Thoracic aorta (tissue), 2 donors: ENCODE measurements around the gene SV2B. TPM values are rescaled to one million over a fixed set of nuclear protein-coding genes. Genes with fewer than 3 reads are reported as not detected.

Experiments used
- ATAC-seq: fragments of 150-250 bp; one replicate; pipeline ENCODE4 v1.8.0; 2017; ENCODE audit warnings: low read depth; ENCODE audit not compliant: insufficient number of reproducible peaks, low FRiP score
- DNase-seq: peaks from one replicate; pipeline ENCODE4 v3.0.0-alpha.2; 2020; ENCODE audit warnings: low spot score
- H3K27ac ChIP-seq, 2 donors: fragments of 200-600 bp; sonication (generic); 1 replicate in 1 of 2; 2 replicates in 1 of 2; pipeline ENCODE4 v1.5.1; 2016; ENCODE audit warnings: mild to moderate bottlenecking in 2 of 2, moderate library complexity in 2 of 2
- H3K27me3 ChIP-seq: fragments of 200-600 bp; sonication (generic); replicated peaks from 2 replicates; pipeline ENCODE4 v1.6.0; 2016; ENCODE audit warnings: mild to moderate bottlenecking; ENCODE audit not compliant: insufficient read depth
- H3K36me3 ChIP-seq: fragments of 200-600 bp; sonication (generic); one replicate; pipeline ENCODE4 v1.5.1; 2016
- H3K4me1 ChIP-seq, 2 donors: fragments of 200-600 bp; sonication (generic); 1 replicate in 1 of 2; 2 replicates in 1 of 2; pipeline versions ENCODE4 v1.5.1 to v1.6.0; 2016; ENCODE audit warnings: low read depth in 2 of 2, mild to moderate bottlenecking in 1 of 2; ENCODE audit not compliant: control insufficient read depth in 1 of 2
- H3K4me3 ChIP-seq: fragments of 200-600 bp; sonication (generic); 2 replicates; pipeline ENCODE4 v1.5.1; 2016; ENCODE audit warnings: mild to moderate bottlenecking
- H3K9me3 ChIP-seq: fragments of 200-600 bp; sonication (generic); 2 replicates; pipeline ENCODE4 v1.5.1; 2016
- CTCF ChIP-seq: fragments of 200-600 bp; sonication (generic); IDR thresholded peaks from one replicate; pipeline ENCODE4 v1.5.1; 2019; ENCODE audit warnings: antibody characterized with exemption
- total RNA-seq, 2 donors: library from RNA; depleted of rRNA; stranded (reverse); fragments of >200 nt; gene quantifications; one replicate each; pipeline versions ENCODE4 v1.1.0 to v1.2.3, GENCODE V29; 2016

Gene SV2B
- total RNA-seq, 2 donors from 2014 or later: 2.6 TPM; not detected in 1

- no peak for ATAC-seq
- no peak for DNase-seq
- Histone ChIP-seq H3K27me3 (no peaks in the 10 kb centered on the region), H3K27ac (no peak overlapping the region), H3K36me3 (no peaks in the 10 kb centered on the region), H3K9me3 (no peaks in the 10 kb centered on the region), H3K4me1 (no peaks in the 10 kb centered on the region), H3K4me3 (no peak overlapping the region)
- no peak for TF ChIP-seq CTCF
These were observed 181.9 kb downstream of the SV2B start for GRCh38 chr15:91281947-91282346.

DNA sequence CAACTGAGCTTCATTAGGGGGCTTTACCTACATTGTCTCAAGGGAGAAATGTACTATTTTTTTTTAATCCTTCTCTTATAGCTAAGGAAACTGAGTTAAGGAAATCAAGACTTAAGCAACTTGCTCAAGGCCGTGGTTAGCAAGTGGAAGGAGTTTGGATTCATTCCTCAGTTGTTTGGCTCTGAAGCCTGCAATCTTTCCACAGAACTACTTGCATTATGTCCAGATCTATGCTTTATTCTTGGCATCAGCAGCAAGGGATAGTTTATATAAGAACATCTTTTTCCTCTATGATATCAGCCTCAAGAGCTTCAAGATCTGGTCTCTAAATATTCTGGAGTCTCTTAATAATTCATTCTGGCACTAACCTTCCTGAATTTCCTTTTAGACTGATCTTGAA, 182.4 kb downstream of the SV2B start:
- DNase-seq (no peak), ATAC-seq (no peak)
- H3K27me3 ChIP-seq: no peaks in the 10 kb centered on the region

GRCh38 chr15:91283155-91283554, 183.1 kb downstream of the SV2B start:
- ATAC-seq (no peak), DNase-seq (no peak)
- Histone ChIP-seq H3K36me3 (no peaks in the 10 kb centered on the region), H3K27ac (no peak overlapping the region), H3K4me3 (no peak overlapping the region), H3K4me1 (no peaks in the 10 kb centered on the region), H3K27me3 (no peaks in the 10 kb centered on the region), H3K9me3 (no peaks in the 10 kb centered on the region)
- no peak for TF ChIP-seq CTCF

More for the DNA sequence above, 182.4 kb downstream of the SV2B start:
- TF ChIP-seq CTCF: no peak
- Histone ChIP-seq H3K36me3 (no peaks in the 10 kb centered on the region), H3K4me3 (no peak overlapping the region), H3K9me3 (no peaks in the 10 kb centered on the region), H3K27ac (no peak overlapping the region), H3K4me1 (no peaks in the 10 kb centered on the region)

DNA sequence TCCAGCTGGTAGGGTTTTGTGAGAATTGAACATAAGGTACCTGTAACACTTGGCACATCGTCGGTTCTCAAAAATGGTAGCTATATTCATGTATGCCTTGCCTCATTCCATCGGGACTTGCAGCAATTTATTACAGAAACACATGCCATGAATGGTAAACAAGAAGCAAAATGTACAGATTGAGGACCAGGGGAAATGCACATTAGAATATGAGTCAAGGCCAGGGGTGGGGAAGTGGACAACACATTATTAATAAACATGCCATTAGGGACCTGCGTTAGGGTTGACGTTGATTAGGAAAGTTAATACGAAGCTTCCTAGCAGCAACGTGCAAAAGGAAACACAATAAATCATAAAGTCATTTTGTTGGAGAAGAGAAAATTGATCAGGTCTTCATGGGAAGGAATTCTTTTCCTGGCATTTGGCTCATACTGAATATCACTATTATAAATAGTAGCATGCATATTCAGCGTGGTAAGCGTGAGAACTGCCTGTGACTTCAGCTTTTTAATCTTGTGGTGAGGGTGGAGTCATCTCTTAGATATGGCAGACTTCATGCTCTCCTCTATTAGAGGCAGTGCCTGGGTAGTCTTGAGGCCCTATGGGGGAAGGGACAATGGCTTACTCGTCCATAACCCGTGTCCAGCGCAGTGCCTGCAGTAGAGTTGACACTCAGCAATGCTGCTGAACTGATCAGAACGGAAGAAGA, 184.9 kb downstream of the SV2B start:
- Histone ChIP-seq H3K27me3 (no peaks in the 10 kb centered on the region), H3K4me3 (no peak overlapping the region), H3K9me3 (no peaks in the 10 kb centered on the region), H3K4me1 (no peaks in the 10 kb centered on the region), H3K27ac (no peak overlapping the region), H3K36me3 (no peaks in the 10 kb centered on the region)
- ATAC-seq (no peak), DNase-seq (no peak)
- no peak for TF ChIP-seq CTCF

GRCh38 chr15:91289324-91289723, 189.3 kb downstream of the SV2B start:
- Histone ChIP-seq H3K9me3 (no peaks in the 10 kb centered on the region), H3K4me3 (no peak overlapping the region), H3K4me1 (no peaks in the 10 kb centered on the region), H3K27ac (no peak overlapping the region), H3K27me3 (no peaks in the 10 kb centered on the region), H3K36me3 (no peaks in the 10 kb centered on the region)
- DNase-seq: no peak
- TF ChIP-seq CTCF: no peak
- ATAC-seq: no peak
